Colon (tissue), 2 donors: ENCODE results near the gene SLC5A7.

Experiments used
- FAIRE-seq: peaks from 2 replicates; lab custom pipeline; 2012; peaks lifted over from hg19 to GRCh38; lab: Jason Lieb, UNC
- donor health status: control.
- donor health status: control.

SLC5A7 gene

DNA sequence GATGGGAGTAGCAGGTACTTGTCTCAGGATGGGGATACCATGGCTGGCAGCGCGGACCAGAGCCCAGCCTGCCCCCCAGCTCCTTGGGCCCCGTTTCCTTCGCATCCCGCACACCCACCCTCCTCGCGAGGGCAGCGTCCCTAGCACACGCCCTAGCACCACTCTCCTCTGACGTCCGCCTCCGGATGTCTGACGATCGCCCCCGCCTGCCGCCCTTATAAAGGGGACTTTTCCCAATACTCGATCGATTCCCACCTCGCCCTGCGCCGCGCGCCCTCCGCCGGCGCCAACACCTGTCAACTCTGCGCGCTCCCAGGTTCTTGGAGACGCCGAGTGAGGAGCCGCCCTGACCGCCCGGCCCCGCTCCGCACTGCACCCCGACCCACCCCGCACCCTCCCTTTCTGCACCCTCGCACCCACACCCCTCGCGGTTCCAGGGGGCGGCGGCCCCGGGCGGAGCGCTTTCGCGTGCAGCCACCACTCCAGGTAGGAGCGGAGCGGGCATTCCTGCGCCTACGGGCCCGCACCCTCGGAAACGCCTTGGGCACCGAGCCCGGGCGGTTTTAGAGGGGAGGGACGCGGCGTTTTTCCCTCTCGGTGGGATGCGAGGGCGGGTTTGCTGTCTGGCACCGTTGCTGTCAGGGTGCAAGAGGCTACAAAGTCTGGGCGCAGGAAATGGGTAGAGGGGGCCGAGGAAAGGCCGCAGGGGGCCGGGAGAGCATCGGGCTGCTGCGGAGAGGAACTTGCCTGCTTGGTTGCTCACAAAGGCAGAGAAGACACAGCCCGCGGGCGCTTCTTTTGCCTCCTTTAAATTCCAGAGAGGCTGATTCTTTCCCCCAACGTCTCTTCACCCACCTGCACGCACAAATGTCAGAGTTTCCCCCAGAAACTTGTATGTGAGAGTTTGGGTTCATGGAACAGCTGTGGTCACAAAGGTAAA is at the start of gene SLC5A7:
SLC5A7 (plus strand) TSS at position 247 of the 940 bp plus-strand sequence. CDS start 1,632 bp downstream, outside the sequence.
- no peak for FAIRE-seq

DNA sequence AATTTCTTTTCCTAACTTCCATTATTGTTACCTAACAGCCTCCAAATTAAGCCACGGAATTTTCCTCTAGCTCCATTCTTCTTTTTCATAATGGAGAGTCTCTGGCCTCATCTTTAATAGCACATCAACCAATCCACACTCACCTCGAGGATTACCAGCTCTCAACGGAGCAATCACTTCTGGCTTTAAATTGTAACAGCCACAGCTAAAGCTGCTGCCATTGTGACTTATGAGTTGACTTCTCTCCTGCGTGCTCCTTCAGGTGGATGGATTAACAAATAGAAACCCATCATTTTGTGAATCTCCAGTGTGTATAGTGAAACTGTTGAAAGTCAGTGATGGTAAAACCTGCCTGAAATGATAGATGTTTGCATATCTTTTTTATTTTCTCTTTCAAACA is 24.9 kb upstream of the SLC5A7 start:
- FAIRE-seq, result no peak

DNA sequence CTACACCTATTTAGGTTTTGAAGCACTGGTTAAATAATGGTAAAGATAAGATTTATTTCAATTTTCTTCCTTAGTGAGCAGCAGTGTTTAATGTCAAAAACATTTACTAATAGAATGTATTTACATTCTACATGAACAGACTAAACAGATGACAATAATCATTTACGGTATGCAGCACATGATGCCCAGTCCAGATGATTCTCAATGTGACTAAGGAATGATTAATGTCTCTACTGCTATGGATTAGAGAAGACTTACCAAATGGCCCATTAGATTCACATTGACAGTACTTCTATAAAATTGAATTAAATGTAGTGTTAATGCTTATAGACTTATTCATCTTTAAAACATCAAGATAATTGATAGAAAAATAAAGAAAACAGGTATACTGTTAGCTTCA is 22.1 kb upstream of the SLC5A7 start:
- FAIRE-seq, result no peak

DNA sequence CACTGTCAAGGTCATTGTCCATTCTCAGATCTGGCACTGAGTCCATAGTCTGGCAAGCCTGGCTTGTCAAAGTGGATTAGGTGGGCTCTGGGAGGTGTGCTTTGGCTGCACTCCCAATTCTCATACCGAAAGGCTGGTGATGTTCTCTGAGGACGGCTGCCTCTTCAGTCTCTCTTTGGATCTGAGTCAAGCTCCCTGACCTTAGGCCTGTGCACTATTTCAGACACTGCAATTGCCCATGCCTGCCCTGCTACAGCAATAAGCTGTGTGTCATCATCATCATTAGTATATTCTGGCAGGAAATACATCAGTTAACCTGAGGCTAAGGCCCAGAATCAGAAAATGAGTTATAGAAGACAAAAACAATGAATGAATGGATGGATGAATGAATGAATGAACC is 1.6 kb upstream of the SLC5A7 start:
- FAIRE-seq, result no peak

DNA sequence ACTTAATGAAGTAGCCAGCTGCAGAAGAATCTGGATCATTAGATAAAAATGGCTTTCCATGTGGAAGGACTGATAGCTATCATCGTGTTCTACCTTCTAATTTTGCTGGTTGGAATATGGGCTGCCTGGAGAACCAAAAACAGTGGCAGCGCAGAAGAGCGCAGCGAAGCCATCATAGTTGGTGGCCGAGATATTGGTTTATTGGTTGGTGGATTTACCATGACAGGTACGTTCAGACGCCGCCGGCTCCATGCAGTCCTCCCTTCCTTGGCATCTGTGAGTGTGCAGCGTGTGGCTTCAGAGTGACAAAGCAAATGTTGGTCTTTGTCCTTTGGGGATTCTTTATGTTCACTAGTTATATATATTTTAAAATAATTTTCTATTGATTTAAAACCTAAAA is 1.8 kb downstream of the SLC5A7 start:
- FAIRE-seq, result no peak

DNA sequence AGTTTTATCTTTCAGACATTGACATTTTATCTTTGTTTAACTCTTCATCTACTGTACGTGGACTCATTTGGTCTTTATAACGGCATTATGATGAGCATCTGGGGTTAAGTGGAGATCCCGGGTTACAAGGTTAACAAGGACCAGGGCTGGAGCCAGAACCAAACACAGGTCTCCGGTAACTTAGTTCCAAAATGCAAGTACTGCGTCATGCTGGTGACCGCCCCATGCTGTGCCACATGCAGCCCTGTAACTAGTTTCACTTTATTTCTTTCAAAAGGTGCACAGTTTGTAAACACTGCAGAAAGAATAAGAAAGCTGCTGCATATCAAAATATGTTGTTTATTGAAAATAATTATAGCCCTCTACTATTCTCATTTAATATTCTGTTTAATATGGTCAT is 3.1 kb downstream of the SLC5A7 start:
- no peak for FAIRE-seq

DNA sequence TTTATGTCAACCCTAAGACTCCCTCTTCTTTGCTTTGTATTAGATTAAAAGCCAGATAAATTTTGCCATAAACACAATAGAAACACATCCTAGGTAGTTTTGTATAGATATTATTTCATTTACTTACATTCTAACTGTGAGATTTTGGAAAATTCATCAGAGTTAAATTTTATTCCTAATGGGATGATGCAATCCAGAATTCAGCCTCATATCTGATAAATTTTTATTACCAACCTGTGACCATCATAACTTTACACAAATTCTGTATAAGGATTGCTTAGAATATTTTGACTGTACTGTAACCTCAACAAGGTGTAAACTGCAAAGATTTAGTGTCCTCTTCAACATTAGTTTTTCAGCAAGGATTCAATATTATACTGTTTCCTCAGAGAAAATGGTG is 4.4 kb downstream of the SLC5A7 start:
- FAIRE-seq, result no peak

DNA sequence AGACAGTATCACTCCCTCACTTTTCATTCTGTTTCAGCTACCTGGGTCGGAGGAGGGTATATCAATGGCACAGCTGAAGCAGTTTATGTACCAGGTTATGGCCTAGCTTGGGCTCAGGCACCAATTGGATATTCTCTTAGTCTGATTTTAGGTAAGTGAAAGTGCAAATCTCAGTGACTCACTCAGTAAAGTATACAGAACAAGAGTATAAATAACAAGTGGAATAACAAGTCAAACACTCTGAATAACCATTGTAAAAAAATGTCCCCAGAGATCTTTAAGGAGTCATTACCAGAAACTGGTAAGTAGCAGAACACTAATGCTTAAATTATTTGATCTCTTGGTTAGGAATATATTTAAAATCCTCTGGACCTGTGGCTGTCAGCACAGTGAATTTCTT is 5.7 kb downstream of the SLC5A7 start:
- FAIRE-seq, result no peak

DNA sequence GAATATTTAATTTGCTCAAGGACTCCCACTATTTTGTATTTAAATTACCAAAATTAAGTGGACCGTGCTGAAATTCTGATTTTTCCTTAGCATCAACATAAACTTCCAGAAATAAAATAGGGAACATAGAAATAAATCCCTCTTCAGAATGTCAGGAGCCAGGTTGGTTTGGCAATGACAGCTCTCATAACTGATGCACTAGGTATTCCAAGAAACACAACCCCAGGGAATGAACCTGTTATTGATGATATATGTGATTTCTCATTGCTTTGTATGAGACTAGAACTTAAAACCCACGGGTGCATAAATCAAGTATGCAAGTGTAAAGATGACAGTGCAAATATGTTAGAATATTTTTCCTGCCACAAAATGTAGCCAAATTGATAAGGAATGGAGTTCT is 12.8 kb downstream of the SLC5A7 start:
- no peak for FAIRE-seq

DNA sequence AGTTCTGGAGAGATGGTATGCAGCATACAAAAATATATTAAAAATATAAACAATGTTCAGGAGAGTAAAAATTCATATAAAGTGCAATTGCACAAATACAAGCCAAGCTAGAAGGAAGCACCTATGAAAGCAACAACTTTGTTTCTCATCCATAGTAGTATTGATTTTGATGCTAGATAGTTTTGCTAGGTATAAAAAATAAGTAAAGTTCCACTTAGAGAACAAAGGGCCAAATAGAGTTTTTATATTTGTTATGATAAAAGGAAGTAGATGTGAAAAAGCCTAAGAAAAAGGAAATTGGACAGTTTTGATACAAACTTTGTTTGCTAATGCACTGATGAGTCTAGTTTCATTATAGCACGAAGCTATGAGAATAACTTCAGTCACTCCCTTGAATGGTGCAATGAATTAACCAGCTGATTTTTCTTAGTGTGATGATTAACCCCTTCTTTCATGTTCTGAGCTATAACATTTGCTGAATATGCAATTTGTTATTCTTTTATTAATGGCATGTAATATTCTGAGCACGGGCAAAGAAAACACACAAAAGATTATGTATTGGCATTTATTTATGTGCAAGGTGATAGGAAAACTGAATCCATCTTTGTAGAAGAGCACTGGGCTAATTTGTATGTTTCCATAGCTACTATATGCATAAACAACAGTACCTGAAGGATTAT is 24.7 kb downstream of the SLC5A7 start:
- FAIRE-seq, result no peak

DNA sequence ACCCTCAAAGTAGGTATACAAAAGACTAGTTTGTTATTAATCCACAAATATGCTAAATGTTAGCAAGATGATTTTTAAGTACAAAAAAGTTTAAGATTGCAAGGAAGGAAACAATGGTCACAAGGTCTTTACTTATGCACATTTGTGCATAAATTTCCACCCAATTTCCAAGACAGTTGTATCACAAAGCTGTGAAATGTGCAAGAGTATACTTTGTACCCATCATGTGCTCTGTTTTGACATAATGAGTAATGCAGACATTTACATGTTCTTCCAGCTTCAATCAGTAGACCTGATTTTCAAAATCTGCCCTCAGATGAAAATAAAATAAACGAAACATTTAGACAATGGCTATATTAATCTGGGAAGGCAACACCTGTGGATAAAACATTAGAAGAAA is 27.0 kb downstream of the SLC5A7 start:
- FAIRE-seq, result no peak

DNA sequence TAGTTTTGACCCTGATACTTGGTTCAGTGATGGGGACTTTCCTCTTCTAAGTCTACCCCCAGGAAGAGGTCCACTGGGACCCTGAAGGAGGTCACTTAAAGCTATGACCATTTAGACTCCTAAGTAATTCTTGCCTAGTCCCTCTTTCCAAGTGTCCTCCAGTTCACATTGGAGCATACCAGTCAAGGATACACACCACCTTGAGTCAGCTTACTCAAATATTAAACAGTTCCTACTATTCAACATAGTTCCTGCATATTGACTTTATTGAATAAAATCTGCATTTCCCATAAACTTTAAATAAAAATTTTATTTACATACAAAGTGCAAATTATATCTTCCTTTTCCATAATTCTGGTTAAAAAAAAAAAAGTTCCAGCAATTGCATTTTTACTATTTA is 36.3 kb downstream of the SLC5A7 start:
- no peak for FAIRE-seq

DNA sequence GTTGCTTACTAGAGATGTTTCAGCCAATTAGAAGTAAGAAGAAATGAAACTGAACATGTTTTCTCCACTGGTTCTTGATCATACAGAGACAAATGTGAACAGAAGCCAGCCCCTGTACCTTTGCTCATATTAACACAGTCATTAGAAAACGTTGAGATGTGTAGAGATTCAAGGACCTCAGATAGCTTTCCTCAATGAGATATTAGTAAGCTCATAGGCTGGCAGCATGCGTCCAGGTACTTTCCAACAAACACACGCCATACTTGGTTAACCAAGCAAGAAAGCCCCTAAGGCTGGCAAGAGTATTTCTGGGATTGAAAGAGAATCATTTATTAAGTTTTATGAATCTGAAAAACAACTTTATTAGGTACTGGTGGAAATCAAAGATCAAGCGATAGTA is 37.5 kb downstream of the SLC5A7 start:
- FAIRE-seq, result no peak

DNA sequence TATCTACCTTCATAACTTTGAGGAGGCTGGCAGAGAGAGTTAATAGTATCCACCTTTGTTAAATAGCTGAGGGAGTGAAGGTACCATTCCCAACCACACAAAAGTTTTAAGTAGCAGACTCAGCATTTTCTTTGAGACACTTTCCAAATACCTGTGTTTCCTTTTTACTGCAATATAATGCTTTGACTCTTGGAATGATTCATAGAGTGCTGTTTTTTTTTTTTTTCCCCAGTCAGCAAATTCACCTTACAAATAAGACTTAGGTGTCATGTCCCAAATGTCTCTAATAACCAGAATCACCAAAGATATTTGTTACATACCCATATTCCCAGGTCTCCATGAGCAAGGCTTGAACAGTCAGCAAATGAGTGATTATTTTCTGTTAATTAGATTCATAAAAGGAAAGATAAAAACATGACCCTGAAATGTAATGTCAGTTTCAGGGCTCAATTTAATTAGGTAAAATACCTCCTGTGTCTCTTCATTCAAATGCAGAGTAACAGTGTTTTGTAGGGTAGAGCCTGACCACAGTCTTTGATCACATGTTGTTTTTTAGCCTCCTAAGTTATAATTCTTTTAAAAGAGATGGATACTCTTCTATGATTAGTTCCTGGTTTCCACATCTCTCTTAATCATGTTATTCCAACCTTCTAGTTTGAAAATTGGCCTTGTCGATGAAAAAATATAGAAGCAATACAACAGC is 39.9 kb downstream of the SLC5A7 start:
- FAIRE-seq, result no peak

DNA sequence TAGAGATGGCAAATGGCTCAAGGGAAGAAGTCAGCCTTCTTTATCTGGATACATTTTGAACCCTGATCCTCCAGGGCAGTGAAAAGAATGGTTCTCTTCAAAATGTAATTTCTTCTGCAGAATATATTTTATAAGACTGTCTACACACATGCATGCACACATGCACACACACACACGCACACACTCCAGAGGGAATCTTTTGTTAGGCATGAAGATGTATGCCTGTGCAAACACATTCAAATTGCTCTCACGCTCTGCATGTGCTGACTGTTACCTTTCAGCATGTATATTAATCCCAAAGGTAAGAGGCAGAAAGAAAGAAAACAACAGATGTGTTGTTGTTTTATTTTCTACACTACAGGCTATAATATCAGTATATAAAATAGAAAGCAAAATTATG is 43.2 kb downstream of the SLC5A7 start:
- FAIRE-seq, result no peak

DNA sequence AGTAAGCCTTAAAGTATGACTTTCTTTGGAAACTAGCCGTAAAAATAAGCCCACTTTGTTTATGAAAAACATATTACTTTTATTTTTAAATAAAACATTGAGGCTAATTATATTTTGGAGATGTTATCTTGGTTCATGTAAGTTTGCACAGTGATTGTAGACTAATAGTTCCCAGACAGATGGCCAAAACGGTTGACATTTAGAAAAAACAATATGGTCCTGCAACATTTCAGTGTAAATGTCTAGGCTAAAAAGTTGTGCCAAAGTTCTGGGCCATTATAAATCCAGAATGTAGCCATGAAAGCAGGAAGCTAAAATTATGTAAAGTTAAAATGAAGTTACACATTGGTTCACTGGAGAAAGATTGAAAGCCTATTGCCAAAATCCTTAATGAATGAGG is 43.6 kb downstream of the SLC5A7 start:
- FAIRE-seq, result no peak

DNA sequence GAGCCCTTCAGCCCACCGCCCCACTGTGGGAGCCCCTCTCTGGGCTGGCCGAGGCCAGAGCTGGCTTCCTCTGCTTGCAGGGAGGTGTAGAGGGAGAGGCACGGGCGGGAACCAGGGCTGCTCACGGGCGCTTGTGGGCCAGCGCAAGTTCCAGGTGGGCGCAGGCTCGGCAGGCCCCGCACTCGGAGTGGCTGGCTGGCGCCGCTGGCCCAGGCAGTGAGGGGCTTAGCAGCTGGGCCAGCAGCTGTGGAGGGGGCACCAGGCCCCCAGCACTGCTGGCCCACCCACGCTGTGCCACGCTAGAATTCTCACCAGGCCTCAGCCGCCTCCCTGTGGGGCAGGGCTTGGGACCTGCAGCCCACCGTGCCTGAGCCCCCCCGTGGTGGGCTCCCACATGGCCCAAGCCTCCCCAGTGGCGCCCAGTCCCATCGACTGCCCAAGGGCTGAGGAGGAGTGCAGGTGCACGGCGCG is 45.2 kb downstream of the SLC5A7 start:
- FAIRE-seq, result no peak

DNA sequence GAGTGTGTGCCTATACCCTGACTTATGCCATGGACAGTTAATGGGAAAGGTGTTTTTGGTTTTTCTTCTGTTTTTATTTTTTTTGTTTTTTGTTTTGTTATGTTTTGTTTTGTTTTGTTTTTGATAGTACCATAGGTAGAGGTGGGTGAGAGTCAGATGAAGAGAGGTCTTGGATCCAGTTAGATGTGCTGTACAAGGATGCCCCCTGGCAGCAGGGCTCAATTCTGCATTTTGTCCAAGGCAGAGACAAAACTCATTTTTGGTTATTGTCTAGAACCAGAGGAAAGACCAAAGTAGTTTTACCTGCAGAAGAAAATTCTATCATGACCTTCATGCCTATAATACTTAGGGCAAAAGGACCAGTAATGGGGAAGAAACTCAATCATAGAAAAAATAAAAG is 48.5 kb downstream of the SLC5A7 start:
- no peak for FAIRE-seq

DNA sequence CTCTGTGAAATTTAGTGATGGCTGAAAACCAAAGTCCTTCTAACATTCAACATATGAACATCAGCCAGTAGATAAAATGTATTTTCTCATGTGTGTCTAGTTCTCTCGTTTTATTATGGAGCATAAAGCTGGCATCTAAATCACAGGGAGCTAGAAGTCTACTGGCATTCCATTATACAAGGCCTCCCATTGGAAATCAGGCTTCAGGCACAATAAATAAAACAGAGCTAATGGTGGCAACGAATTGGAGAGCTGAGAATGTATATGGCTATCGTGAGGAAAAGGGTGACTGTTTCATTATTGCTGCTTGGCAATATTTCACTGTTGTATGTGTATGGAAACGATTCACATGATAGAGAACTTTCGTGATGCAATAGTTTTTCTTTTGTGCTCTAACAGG is 62.4 kb downstream of the SLC5A7 start:
- no peak for FAIRE-seq

DNA sequence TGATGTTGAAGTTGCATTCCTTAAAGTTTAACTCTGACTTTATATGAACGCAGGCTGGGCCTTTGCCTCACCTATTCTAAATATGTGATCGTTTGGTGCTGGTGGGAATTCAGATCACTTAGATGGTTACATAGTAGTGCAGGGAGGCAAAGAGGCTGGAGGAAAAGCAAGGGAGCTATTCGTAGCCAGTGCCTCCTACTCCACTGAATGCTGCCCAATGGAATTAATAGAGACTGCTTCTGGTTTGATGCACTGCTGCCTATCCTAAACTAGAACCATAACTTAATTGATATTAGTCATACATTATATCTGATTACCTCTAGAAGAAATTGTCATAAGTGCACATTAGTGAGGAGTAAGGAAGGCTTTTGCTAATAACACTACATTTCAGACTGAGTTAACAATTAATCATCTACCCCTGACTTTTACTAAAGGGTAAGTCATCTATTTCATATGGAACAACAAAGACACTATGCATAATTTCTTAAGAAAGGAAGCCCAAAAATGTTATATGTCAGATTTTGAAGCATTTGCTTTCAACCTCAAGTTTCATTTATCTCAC is 72.3 kb downstream of the SLC5A7 start:
- no peak for FAIRE-seq

DNA sequence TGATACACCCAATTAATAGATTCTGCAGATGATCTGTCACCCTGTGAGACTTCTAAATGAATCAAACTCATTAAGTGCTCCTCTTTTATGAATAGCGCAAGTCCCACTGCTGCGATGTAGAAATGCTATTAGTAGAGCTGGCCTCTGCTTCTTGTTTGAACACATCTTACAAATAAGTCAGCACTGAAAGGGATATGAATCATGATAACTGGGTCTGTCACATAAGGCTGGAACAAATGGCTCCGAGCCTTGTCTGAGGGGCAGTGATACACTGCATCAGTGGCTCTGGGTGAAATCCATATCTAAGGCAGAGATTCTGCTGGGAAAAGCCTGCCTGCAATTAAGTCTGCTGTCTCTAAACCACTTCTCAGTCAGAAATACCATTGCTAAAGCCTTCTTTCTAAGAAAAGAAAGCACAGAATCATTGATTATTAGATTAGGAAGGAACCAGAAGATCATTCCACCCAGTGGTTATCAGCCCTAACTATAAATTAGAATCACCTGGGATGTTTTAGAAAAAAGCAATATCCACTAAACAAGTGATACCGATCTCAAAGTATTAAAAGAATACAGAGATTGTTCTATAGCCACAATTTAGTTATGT is 75.2 kb downstream of the SLC5A7 start:
- FAIRE-seq, result no peak
